Testis (tissue), 3 donors: ENCODE measurements around the gene FAM184B. TPM values are rescaled to one million over a fixed set of nuclear protein-coding genes. Genes with fewer than 3 reads are reported as not detected.

Source experiments
- DNase-seq: peaks from one replicate; pipeline ENCODE4 v3.0.0-alpha.2; 2019
- H3K27ac ChIP-seq, 2 donors: fragments of 200-600 bp; sonication (generic); one replicate each; pipeline ENCODE4 v1.5.1; 2019
- H3K27me3 ChIP-seq: fragments of 200-600 bp; sonication (generic); one replicate; pipeline ENCODE4 v1.5.1; 2019
- H3K36me3 ChIP-seq: fragments of 200-600 bp; sonication (generic); one replicate; pipeline ENCODE4 v1.5.1; 2017; ENCODE audit warnings: low read depth; ENCODE audit errors: missing control alignments
- H3K4me1 ChIP-seq: fragments of 200-600 bp; sonication (generic); one replicate; pipeline ENCODE4 v1.5.1; 2019
- H3K4me3 ChIP-seq, 2 donors: fragments of 200-600 bp; sonication (generic); one replicate each; pipeline ENCODE4 v1.5.1; 2017 to 2019
- H3K9me3 ChIP-seq: fragments of 200-600 bp; sonication (generic); one replicate; pipeline ENCODE4 v1.5.1; 2017
- CTCF ChIP-seq, 3 experiments: fragments of 450-650 bp in 2 of 3; fragments of 200-600 bp in 1 of 3; sonication (generic) in 1 of 3; IDR thresholded peaks; one replicate each; pipeline ENCODE4 v1.5.1; 2016 to 2019; ENCODE audit warnings: antibody characterized with exemption in 3 of 3, mild to moderate bottlenecking in 2 of 3, moderate library complexity in 1 of 3
- POLR2A ChIP-seq: fragments of 450-650 bp; IDR thresholded peaks from one replicate; pipeline ENCODE4 v1.6.1; 2017; ENCODE audit warnings: antibody characterized with exemption, mild to moderate bottlenecking, moderate library complexity
- WGBS, 2 donors: methylation state at CpG; one replicate each; pipeline ENCODE4 v1.1.5; 2018; 5-methylcytosine and 5-hydroxymethylcytosine counted together
- intact Hi-C: fragments of 100-400 bp; cut with DNase I; formaldehyde crosslinking; loops from one replicate; pipeline ENCODE4 v1.15.1; 2023; ENCODE audit warnings: low total_unique reads
- polyA plus RNA-seq: library from polyadenylated mRNA; stranded (reverse); fragments of 350-450 nt; fragmentation: Illumina TruSeq; extraction: RNeasy Lipid Tissue Mini Kit (QIAGEN cat#74804); gene quantifications from one replicate; pipeline ENCODE4 v1.2.3, GENCODE V29; 2014; ENCODE audit warnings: low read depth, low replicate concordance; ENCODE audit not compliant: insufficient read depth
- total RNA-seq, 2 donors: library from RNA; depleted of rRNA; stranded (reverse); fragments of >200 nt; gene quantifications; one replicate each; pipeline ENCODE4 v1.2.3, GENCODE V29; 2016

Gene FAM184B
- total and polyA plus RNA-seq, 3 donors from 2014 or later: 0.08 to 0.26 (median 0.19) TPM

DNA sequence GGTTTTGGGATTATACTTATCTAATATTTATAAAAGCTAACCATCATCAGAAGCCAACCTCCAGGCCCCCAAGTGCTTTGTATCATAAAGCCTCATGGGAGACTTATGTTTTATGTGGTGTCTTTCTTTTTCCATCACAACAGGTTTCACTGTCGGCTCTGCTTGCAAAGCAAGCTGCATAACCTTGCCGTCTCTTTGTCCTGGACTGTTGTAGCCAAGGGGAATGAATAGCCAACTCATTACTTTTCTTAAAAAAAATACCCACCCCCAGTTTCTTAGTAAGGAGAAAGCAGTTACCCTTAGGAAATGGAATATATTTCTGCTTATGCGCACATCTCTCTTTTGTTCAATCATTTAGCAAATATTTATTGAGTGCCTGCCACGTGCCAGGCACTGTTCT lies 40.7 kb downstream of the FAM184B start:
- no peak for TF ChIP-seq CTCF (IDR thresholded peaks at IDR 0.05)
- TF ChIP-seq POLR2A: no peak

GRCh38 chr4:17736484-17736883 lies 44.9 kb downstream of the FAM184B start:
- intact Hi-C loops: no loop called here
- TF ChIP-seq CTCF (IDR thresholded peaks at IDR 0.05) (no peak), POLR2A (no peak)
- WGBS, 2 donors: 91 to 92% methylated on average over 2 of the region's 2 CpGs

More for the DNA sequence above, 40.7 kb downstream of the FAM184B start:
- intact Hi-C loops: no loop called here
- WGBS, 2 donors: 85 to 86% methylated on average over 4 of the region's 4 CpGs
- Histone ChIP-seq H3K4me3 (no peak overlapping the region), H3K27me3 (no peaks in the 10 kb centered on the region), H3K4me1 (no peaks in the 10 kb centered on the region), H3K36me3 (no peaks in the 10 kb centered on the region), H3K27ac (no peak overlapping the region), H3K9me3 (no peaks in the 10 kb centered on the region)
- no peak for DNase-seq

DNA sequence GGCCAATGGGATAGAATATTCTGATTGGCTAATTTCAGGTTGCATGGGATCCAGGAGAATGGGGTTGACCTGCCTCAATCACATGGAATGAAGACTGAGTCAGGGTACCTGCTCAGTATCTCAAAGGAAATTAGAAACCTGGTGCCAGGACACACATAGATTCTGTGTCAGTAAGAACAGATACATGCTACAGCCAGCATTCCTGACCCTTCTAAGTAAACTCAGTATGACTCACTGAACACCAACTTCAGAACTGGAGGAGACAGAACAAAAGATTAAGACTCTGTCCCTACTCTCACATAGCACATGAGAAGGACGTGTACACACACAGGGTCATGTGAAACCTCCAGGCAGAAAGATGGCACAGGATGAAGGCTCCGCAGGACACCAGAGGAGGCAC lies 54.5 kb downstream of the FAM184B start:
- whole genome bisulfite sequencing, 2 donors: 84 to 89% methylated on average over 2 of the region's 2 CpGs
- Histone ChIP-seq H3K9me3 (no peaks in the 10 kb centered on the region), H3K4me3 (no peak overlapping the region), H3K27me3 (no peaks in the 10 kb centered on the region), H3K27ac (no peak overlapping the region), H3K36me3 (no peaks in the 10 kb centered on the region), H3K4me1 (no peaks in the 10 kb centered on the region)
- no peak for DNase-seq
- intact Hi-C loops: no loop called here
- TF ChIP-seq CTCF (IDR thresholded peaks at IDR 0.05): no peak
- no peak for TF ChIP-seq POLR2A

More at GRCh38 chr4:17736484-17736883, 44.9 kb downstream of the FAM184B start:
- no peaks in the 10 kb centered on the region for H3K36me3 ChIP-seq
- DNase-seq: no peak
- H3K9me3 ChIP-seq: no peaks in the 10 kb centered on the region
- H3K4me3 ChIP-seq: no peak overlapping the region
- no peak overlapping the region for H3K27ac ChIP-seq
- H3K4me1 ChIP-seq: no peaks in the 10 kb centered on the region
- no peaks in the 10 kb centered on the region for H3K27me3 ChIP-seq

- TF ChIP-seq CTCF (IDR thresholded peaks at IDR 0.05) (no peak), POLR2A (no peak)
These were observed 57.8 kb downstream of the FAM184B start for GRCh38 chr4:17723648-17724047.

GRCh38 chr4:17722356-17722700 lies 59.1 kb downstream of the FAM184B start:
- H3K27me3 ChIP-seq: no peaks in the 10 kb centered on the region
- intact Hi-C loops: no loop called here
- WGBS, 2 donors: 73 to 79% methylated on average over 3 of the region's 3 CpGs
- H3K27ac ChIP-seq: no peak overlapping the region
- H3K9me3 ChIP-seq: no peaks in the 10 kb centered on the region
- TF ChIP-seq CTCF (IDR thresholded peaks at IDR 0.05): no peak
- no peak for TF ChIP-seq POLR2A
- H3K4me3 ChIP-seq: no peak overlapping the region
- no peak for DNase-seq
- H3K36me3 ChIP-seq: no peaks in the 10 kb centered on the region
- H3K4me1 ChIP-seq: no peaks in the 10 kb centered on the region

More at GRCh38 chr4:17723648-17724047, 57.8 kb downstream of the FAM184B start:
- 88% methylated on average over 7 of the region's 7 CpGs for WGBS, 2 donors
- Histone ChIP-seq H3K4me3 (no peak overlapping the region), H3K27ac (no peak overlapping the region), H3K27me3 (no peaks in the 10 kb centered on the region), H3K9me3 (no peaks in the 10 kb centered on the region), H3K4me1 (no peaks in the 10 kb centered on the region), H3K36me3 (no peaks in the 10 kb centered on the region)
- no peak for DNase-seq
- intact Hi-C loops: no loop called here
